SK-N-SH (cell line): ENCODE measurements around the gene NEAT1. TPM values are rescaled to one million over a fixed set of nuclear protein-coding genes. Genes with fewer than 3 reads are reported as not detected.

Experiments
- CTCF ChIA-PET: fragments of 300-600, 350-600 bp; formaldehyde crosslinking; extraction: SDS; loops from one replicate; lab custom pipeline; 2021; lab: Yijun Ruan, JAX
- POLR2A ChIA-PET: fragments of 350-600 bp; sonication (Branson Sonifier 250); formaldehyde crosslinking; extraction: SDS; loops from one replicate; lab custom pipeline; 2020; ENCODE audit warnings: antibody characterized with exemption, inconsistent platforms; lab: Yijun Ruan, JAX
- DNase-seq: peaks from one replicate; pipeline ENCODE4 v3.0.0; 2012
- H2AFZ ChIP-seq: fragments of 200-600 bp; sonication (generic); 2 replicates; pipeline ENCODE4 v1.8.1; 2016; ENCODE audit warnings: antibody characterized with exemption, mild to moderate bottlenecking, low read depth
- H3F3A ChIP-seq: fragments of 200-600 bp; sonication (generic); replicated peaks from 2 replicates; pipeline ENCODE3; 2016; ENCODE audit warnings: antibody characterized with exemption, mild to moderate bottlenecking; ENCODE audit not compliant: insufficient read depth
- H3K27ac ChIP-seq, 2 experiments: fragments of 200-500 bp in 1 of 2; fragments of 200-600 bp in 1 of 2; sonication (Bioruptor generic) in 1 of 2; sonication (generic), shearing (Covaris generic) in 1 of 2; 2 replicates each; pipeline versions ENCODE4 v1.5.1 to v1.6.1; 2014 to 2016; ENCODE audit warnings: low read depth in 2 of 2, inconsistent platforms in 1 of 2, low read length in 1 of 2, mild to moderate bottlenecking in 1 of 2, mixed read lengths in 1 of 2
- H3K27me3 ChIP-seq: fragments of 200-600 bp; sonication (generic), shearing (Covaris generic); 2 replicates; pipeline ENCODE4 v1.6.1; 2016; ENCODE audit warnings: mixed run types; ENCODE audit not compliant: insufficient read depth
- H3K36me3 ChIP-seq, 2 experiments: fragments of 200-500 bp in 1 of 2; fragments of 200-600 bp in 1 of 2; sonication (Bioruptor generic) in 1 of 2; sonication (generic) in 1 of 2; replicated peaks in 1 of 2; 2 replicates each; pipeline versions ENCODE3 to v1.5.1; 2014 to 2016; ENCODE audit warnings: low read length in 1 of 2, mild to moderate bottlenecking in 1 of 2; ENCODE audit not compliant: insufficient read depth in 2 of 2, control insufficient read depth in 1 of 2
- H3K4me1 ChIP-seq, 2 experiments: fragments of 200-500 bp in 1 of 2; fragments of 200-600 bp in 1 of 2; sonication (Bioruptor generic) in 1 of 2; sonication (generic), shearing (Covaris generic) in 1 of 2; 2 replicates each; pipeline versions ENCODE4 v1.5.1 to v1.6.1; 2014 to 2016; ENCODE audit warnings: low read depth in 1 of 2, low read length in 1 of 2, mixed run types in 1 of 2; ENCODE audit not compliant: insufficient read depth in 2 of 2, control insufficient read depth in 1 of 2
- H3K4me2 ChIP-seq: fragments of 200-600 bp; sonication (generic), shearing (Covaris generic); 2 replicates; pipeline ENCODE4 v1.6.1; 2017; ENCODE audit warnings: mixed run types
- H3K4me3 ChIP-seq, 2 experiments: fragments of 200-500 bp in 1 of 2; fragments of 200-600 bp in 1 of 2; sonication (Bioruptor generic) in 1 of 2; sonication (generic), shearing (Covaris generic) in 1 of 2; 2 replicates each; pipeline versions ENCODE4 v1.5.1 to v1.8.1; 2014 to 2016; ENCODE audit warnings: low read depth in 2 of 2, inconsistent platforms in 1 of 2, low read length in 1 of 2, mild to moderate bottlenecking in 1 of 2, mixed read lengths in 1 of 2, moderate library complexity in 1 of 2
- H3K79me2 ChIP-seq: fragments of 200-600 bp; sonication (generic); 2 replicates; pipeline ENCODE4 v1.8.1; 2017; ENCODE audit warnings: mild to moderate bottlenecking; ENCODE audit not compliant: insufficient read depth
- H3K9ac ChIP-seq: fragments of 200-600 bp; sonication (generic); 2 replicates; pipeline ENCODE4 v1.6.1; 2017; ENCODE audit warnings: mixed run types
- H3K9me2 ChIP-seq: fragments of 200-600 bp; sonication (generic); 2 replicates; pipeline ENCODE4 v1.6.1; 2017; ENCODE audit warnings: mixed run types
- H3K9me3 ChIP-seq: fragments of 200-600 bp; sonication (generic); 2 replicates; pipeline ENCODE4 v1.6.1; 2017; ENCODE audit warnings: mixed run types, mild to moderate bottlenecking, moderate library complexity
- H4K20me1 ChIP-seq: fragments of 200-600 bp; sonication (generic); 2 replicates; pipeline ENCODE4 v1.6.1; 2017; ENCODE audit warnings: mild to moderate bottlenecking, mixed run types; ENCODE audit not compliant: insufficient read depth
- CTCF ChIP-seq: fragments of 200-600 bp; sonication (generic); IDR thresholded peaks from 2 replicates; pipeline ENCODE4 v1.6.1; 2017; ENCODE audit warnings: antibody characterized with exemption, mild to moderate bottlenecking, moderate library complexity
- ELF1 ChIP-seq: IDR thresholded peaks from 2 replicates; pipeline ENCODE4 v1.4.0; 2012
- EP300 ChIP-seq, 2 experiments: IDR thresholded peaks; 2 replicates each; pipeline versions ENCODE4 v1.4.0 to v1.6.1; 2012; ENCODE audit warnings: borderline replicate concordance in 1 of 2, low read depth in 1 of 2, low read length in 1 of 2
- FOXJ3 ChIP-seq: sonication (generic); formaldehyde crosslinking; IDR thresholded peaks from 2 replicates; pipeline ENCODE4 v1.5.1; 2020; ENCODE audit warnings: mild to moderate bottlenecking, missing genetic modification reagents
- FOXM1 ChIP-seq: IDR thresholded peaks from 2 replicates; pipeline ENCODE4 v1.4.0; 2012; ENCODE audit warnings: low read depth, mild to moderate bottlenecking
- GABPA ChIP-seq: IDR thresholded peaks from 2 replicates; pipeline ENCODE4 v1.4.0; 2012; ENCODE audit warnings: low read depth, mild to moderate bottlenecking
- GATA2 ChIP-seq: sonication (generic); formaldehyde crosslinking; IDR thresholded peaks from 2 replicates; pipeline ENCODE4 v1.5.0; 2020; ENCODE audit warnings: mild to moderate bottlenecking, missing genetic modification reagents
- JUND ChIP-seq: IDR thresholded peaks from 2 replicates; pipeline ENCODE4 v1.4.0; 2012
- MAX ChIP-seq: IDR thresholded peaks from 2 replicates; pipeline ENCODE4 v1.4.0; 2012; ENCODE audit warnings: low read depth
- MXI1 ChIP-seq: IDR thresholded peaks from 2 replicates; pipeline ENCODE4 v1.6.1; 2012; ENCODE audit warnings: mild to moderate bottlenecking, low read depth, low read length, improper control_type of control experiment
- NFIC ChIP-seq: IDR thresholded peaks from 2 replicates; pipeline ENCODE4 v1.4.0; 2012; ENCODE audit warnings: borderline replicate concordance
- NRF1 ChIP-seq: IDR thresholded peaks from 2 replicates; pipeline ENCODE4 v1.6.1; 2012; ENCODE audit warnings: low read depth, mild to moderate bottlenecking, low read length
- RCOR1 ChIP-seq: fragments of 150-350 bp; IDR thresholded peaks from 2 replicates; pipeline ENCODE4 v1.6.1; 2017; ENCODE audit warnings: antibody characterized with exemption, low read length
- REST ChIP-seq: IDR thresholded peaks from 2 replicates; pipeline ENCODE4 v1.6.1; 2012; ENCODE audit warnings: mild to moderate bottlenecking, low read depth, low read length, moderate library complexity
- TAF1 ChIP-seq: IDR thresholded peaks from 2 replicates; pipeline ENCODE4 v1.6.1; 2012; ENCODE audit warnings: low read depth, mild to moderate bottlenecking, low read length, moderate library complexity, borderline replicate concordance
- TCF12 ChIP-seq: IDR thresholded peaks from 2 replicates; pipeline ENCODE4 v1.4.0; 2012
- TEAD4 ChIP-seq: IDR thresholded peaks from 2 replicates; pipeline ENCODE4 v1.4.0; 2012; ENCODE audit warnings: mild to moderate bottlenecking, borderline replicate concordance; ENCODE audit not compliant: insufficient read depth
- USF1 ChIP-seq: IDR thresholded peaks from 2 replicates; pipeline ENCODE4 v1.4.0; 2012; ENCODE audit warnings: low read depth, borderline replicate concordance
- USF2 ChIP-seq: fragments of 150-350 bp; IDR thresholded peaks from 2 replicates; pipeline ENCODE4 v1.6.1; 2017; ENCODE audit warnings: antibody characterized with exemption, low read length, low read depth, borderline replicate concordance
- YY1 ChIP-seq: IDR thresholded peaks from 2 replicates; pipeline ENCODE4 v1.4.0; 2012; ENCODE audit warnings: low read depth, mild to moderate bottlenecking
- WGBS: methylation state at CpG from one replicate; pipeline ENCODE4 v1.1.6; 2017; ENCODE audit warnings: low lambda C conversion rate; 5-methylcytosine and 5-hydroxymethylcytosine counted together
- polyA plus RNA-seq, 3 experiments: library from polyadenylated mRNA; depleted of rRNA; stranded (reverse); fragments of >200 nt; gene quantifications; 2 replicates each; pipeline ENCODE4 v1.2.3, GENCODE V29; 2012

Gene NEAT1
- polyA plus RNA-seq, 1 of the 3 experiments (the other 2 are of a cell fraction), result 435 TPM

- Histone ChIP-seq H2AFZ (no peak overlapping the region), H3K9me2 (no peaks in the 10 kb centered on the region), H3K4me1 (peaks cover 75 to 81% of the 10 kb centered on the region in 2 experiments), H3K27me3 (no peaks in the 10 kb centered on the region), H3K9ac (peak overlapping the region; percentile 95), H3K4me3 (peak overlapping the region in 1 of 2 experiments; percentile 18; a peak in 1 of 4 replicates), H3K36me3 (no peaks in the 10 kb centered on the region), H3K79me2 (peaks cover 78% of the 10 kb centered on the region), H3F3A (peaks cover 84% of the 10 kb centered on the region), H3K27ac (peak overlapping the region; percentile 88 to 100), H4K20me1 (no peaks in the 10 kb centered on the region), H3K4me2 (peak overlapping the region; percentile 83), H3K9me3 (no peaks in the 10 kb centered on the region)
- WGBS, result 48% methylated on average over 4 of the region's 4 CpGs
- POLR2A ChIA-PET, result interaction anchor here (10.5 to 26.8 kb wide), 3 partner anchors 10 to 70 kb away, joined by 283 to 1027 read pairs (median 591); partner anchors contain the start of genes MALAT1 and NEAT1
- no peak for DNase-seq
- CTCF ChIA-PET, result interaction anchor here (0.7 to 8.3 kb wide), 7 partner anchors 13 to 76 kb away, joined by 3 to 58 read pairs (median 4); partner anchors contain the start of gene NEAT1
- no peak for TF ChIP-seq FOXM1
- no peak for TF ChIP-seq EP300 (IDR thresholded peaks at IDR 0.05; ENCODE audit: borderline replicate concordance in 1 of 2, low read depth in 1 of 2, low read length in 1 of 2)
- no peak for TF ChIP-seq TEAD4
- TF ChIP-seq NFIC, result no peak
- TF ChIP-seq CTCF, result no peak
- no peak for TF ChIP-seq TAF1
- no peak for TF ChIP-seq JUND
- TF ChIP-seq RCOR1, result no peak
- no peak for TF ChIP-seq MAX
- no peak for TF ChIP-seq USF2
- TF ChIP-seq GATA2 (CRISPR knock-in tag), result no peak
- TF ChIP-seq, all 33 proteins: peak for 0
These were observed 69.7 kb downstream of the NEAT1 start for GRCh38 chr11:65492387-65492636.

GRCh38 chr11:65492637-65493366 is 70.2 kb downstream of the NEAT1 start:
- ChIA-PET POLR2A (interaction anchor here (10.5 to 26.8 kb wide), 3 partner anchors 10 to 70 kb away, joined by 283 to 1027 read pairs (median 591); partner anchors contain the start of genes MALAT1 and NEAT1), CTCF (interaction anchor here (1.5 to 8.3 kb wide), 6 partner anchors 15 to 77 kb away, joined by 3 to 58 read pairs (median 6); partner anchors contain the start of gene NEAT1)
- no peaks in the 10 kb centered on the region for H3K9me2 ChIP-seq
- H3F3A ChIP-seq, result peaks cover 84% of the 10 kb centered on the region
- peak overlapping the region; percentile 88 to 100 for H3K27ac ChIP-seq
- H4K20me1 ChIP-seq, result no peaks in the 10 kb centered on the region
- peaks cover 74 to 80% of the 10 kb centered on the region in 2 experiments for H3K4me1 ChIP-seq
- peak overlapping the region; percentile 95 for H3K9ac ChIP-seq
- no peaks in the 10 kb centered on the region for H3K27me3 ChIP-seq
- no peaks in the 10 kb centered on the region for H3K36me3 ChIP-seq
- DNase-seq, result no peak
- no peaks in the 10 kb centered on the region for H3K9me3 ChIP-seq
- peaks cover 80% of the 10 kb centered on the region for H3K79me2 ChIP-seq
- H3K4me2 ChIP-seq, result peak overlapping the region; percentile 83
- peak overlapping the region in 1 of 2 experiments; percentile 18; a peak in 2 of 4 replicates for H3K4me3 ChIP-seq
- no peak overlapping the region for H2AFZ ChIP-seq
- WGBS, result 23% methylated on average over 6 of the region's 6 CpGs
- TF ChIP-seq MXI1 (no peak), REST (no peak), NRF1 (no peak), ELF1 (peak; percentile 84), GABPA (no peak), YY1 (no peak), GATA2 (CRISPR knock-in tag) (no peak), TCF12 (peak; percentile 39; the same call in 1 of the 2 replicates), NFIC (no peak; the same call in 1 of the 2 replicates), TEAD4 (no peak), USF1 (no peak), JUND (peak; percentile 31; the same call in 1 of the 2 replicates), FOXJ3 (CRISPR knock-in tag) (no peak)
